ENCODE data around the gene DDX39B. TPM values are rescaled to one million over a fixed set of nuclear protein-coding genes. Genes with fewer than 3 reads are reported as not detected.

The DDX39B gene
- total and polyA plus RNA-seq, 2 of the 4 experiments (the other 2 are of a cell fraction): 371 to 796 TPM

GRCh38 chr6:31567531-31568370, 25.9 kb upstream of the DDX39B start:
- no peak overlapping the region; the same call in 1 of the 2 replicates for H3K23ac ChIP-seq (ENCODE audit: low read depth, low read length)
- H3K9ac ChIP-seq (ENCODE audit: low read depth, low read length): no peak overlapping the region
- no peaks in the 10 kb centered on the region for H4K20me1 ChIP-seq (ENCODE audit: insufficient read depth, low read length)
- no peak overlapping the region for H2BK5ac ChIP-seq (ENCODE audit: low read depth, low read length, poor library complexity, severe bottlenecking)
- no peak overlapping the region for H4K8ac ChIP-seq (ENCODE audit: low read depth in 2 of 2, low read length in 2 of 2)
- WGBS, 2 experiments (ENCODE audit: extremely low coverage in 2 of 2, insufficient read length in 1 of 2): 23% methylated on average over 4 of the region's 9 CpGs; no CpG with 5 or more reads in 1 of the 2 experiments
- H2BK20ac ChIP-seq (ENCODE audit: low read depth, low read length): no peak overlapping the region
- POLR2A ChIA-PET (ENCODE audit: unreplicated experiment): no interaction called here
- intact Hi-C loops (cut with micrococcal nuclease) (no loop called here), dilution Hi-C loops (cut with HindIII; ENCODE audit: low sequenced_read_pairs, unreplicated experiment) (no loop called here), in situ Hi-C loops (cut with MboI; ENCODE audit: low sequenced_read_pairs) (no loop called here)
- no peak overlapping the region for H2BK120ac ChIP-seq (ENCODE audit: low read depth, low read length)
- H3K4me2 ChIP-seq (ENCODE audit: low read depth, low read length): no peak overlapping the region
- no peak overlapping the region for H2AK9ac ChIP-seq (replicated peaks; ENCODE audit: low read depth, low read length, poor library complexity)
- H3K18ac ChIP-seq (ENCODE audit: low read depth, low read length): no peak overlapping the region
- H4K91ac ChIP-seq (ENCODE audit: insufficient read depth, low read depth, low read length): no peak overlapping the region
- H3K9me3 ChIP-seq (ENCODE audit: control insufficient read depth, insufficient read depth, low read length): no peaks in the 10 kb centered on the region
- TF ChIP-seq MAFK (IDR thresholded peaks at IDR 0.05; ENCODE audit: low read depth, low read length): peak; percentile 67
- no peak for TF ChIP-seq ELK1 (IDR thresholded peaks at IDR 0.05; ENCODE audit: borderline replicate concordance, low read depth, low read length)
- no peak for TF ChIP-seq MXI1 (IDR thresholded peaks at IDR 0.05; ENCODE audit: borderline replicate concordance, low read depth, low read length)
- no peak for TF ChIP-seq RAD21 (IDR thresholded peaks at IDR 0.05; ENCODE audit: low read length)
- TF ChIP-seq MAZ (IDR thresholded peaks at IDR 0.05; ENCODE audit: borderline replicate concordance, low read depth, low read length): no peak
- no peak for TF ChIP-seq CTCF (conservative IDR thresholded peaks at IDR 0.05; ENCODE audit: low read depth, low read length)
- no peak for TF ChIP-seq CEBPB (IDR thresholded peaks at IDR 0.05; ENCODE audit: low read depth, low read length)
- no peak for TF ChIP-seq NFE2L2 (IDR thresholded peaks at IDR 0.05; ENCODE audit: low read depth, low read length)
- H3K79me1 ChIP-seq (ENCODE audit: low read depth in 1 of 2, low read length in 2 of 2): no peaks in the 10 kb centered on the region
- no TSS peak for BruUV-seq (replicated peaks)
- no peak overlapping the region for H2AK5ac ChIP-seq (ENCODE audit: low read depth, low read length)
- no peak overlapping the region for H2AFZ ChIP-seq (replicated peaks; ENCODE audit: low read length, poor library complexity)
- H3K27ac ChIP-seq (ENCODE audit: insufficient read depth, low read length): no peak overlapping the region
- no peaks in the 10 kb centered on the region for H3K36me3 ChIP-seq (ENCODE audit: control insufficient read depth, insufficient read depth, low read length)
- DNase-seq (no peak), ATAC-seq (ENCODE audit: low read depth) (no peak)
- CTCF ChIA-PET: interaction anchor here (0.5 to 1.2 kb wide), 2 partner anchors 31 to 571 kb away, joined by 3 to 4 read pairs; no protein-coding TSS in a partner anchor
- H3K14ac ChIP-seq (replicated peaks; ENCODE audit: low read depth, low read length): no peak overlapping the region
- no peak overlapping the region for H4K5ac ChIP-seq (ENCODE audit: low read depth, low read length)
- H3K9me1 ChIP-seq (ENCODE audit: insufficient read depth, low read length): no peaks in the 10 kb centered on the region
- H3K27me3 ChIP-seq (ENCODE audit: control insufficient read depth, insufficient read depth, low read length): peaks cover 23% of the 10 kb centered on the region
- no peak overlapping the region for H3K4me3 ChIP-seq (ENCODE audit: insufficient read depth, low read depth, low read length)
- H3K4me1 ChIP-seq (ENCODE audit: control insufficient read depth, insufficient read depth, low read length): no peaks in the 10 kb centered on the region; the same call in 1 of the 2 replicates
- no peak overlapping the region for H3K56ac ChIP-seq (ENCODE audit: extremely low read depth, insufficient read depth, low read length)
- H2BK15ac ChIP-seq (ENCODE audit: low read depth, low read length): no peak overlapping the region
- no peak overlapping the region for H3K4ac ChIP-seq (ENCODE audit: low read depth, low read length)
